Activated naive CD8-positive, alpha-beta T cell treated with anti-CD3 and anti-CD28 coated beads for 36 hours (primary cell): Measurements from ENCODE around the gene MUC2. TPM values are rescaled to one million over a fixed set of nuclear protein-coding genes. Genes with fewer than 3 reads are reported as not detected.

ENCODE experiments used
- DNase-seq: peaks from one replicate; pipeline ENCODE4 v3.0.0; 2021
- H3K27ac Mint-ChIP-seq: one replicate; pipeline ENCODE4 v1.8.0; 2022; ENCODE audit warnings: mild to moderate bottlenecking, moderate library complexity, mixed read lengths
- H3K27me3 Mint-ChIP-seq: one replicate; pipeline ENCODE4 v1.8.0; 2022; ENCODE audit warnings: mild to moderate bottlenecking, mixed read lengths
- H3K36me3 Mint-ChIP-seq: one replicate; pipeline ENCODE4 v1.8.0; 2021; ENCODE audit warnings: mild to moderate bottlenecking, mixed read lengths
- H3K4me1 Mint-ChIP-seq: one replicate; pipeline ENCODE4 v1.8.0; 2021; ENCODE audit warnings: mixed read lengths
- H3K4me3 Mint-ChIP-seq: one replicate; pipeline ENCODE4 v1.8.0; 2022; ENCODE audit warnings: mild to moderate bottlenecking, moderate library complexity, mixed read lengths
- H3K9me3 Mint-ChIP-seq: one replicate; pipeline ENCODE4 v1.8.0; 2022; ENCODE audit warnings: mixed read lengths
- total RNA-seq, 2 experiments: library from RNA; stranded (reverse); gene quantifications; one replicate each; pipeline ENCODE4 v1.2.3, GENCODE V29; 2021

MUC2 gene
- total RNA-seq, 2 experiments from 2014 or later = not detected

DNA sequence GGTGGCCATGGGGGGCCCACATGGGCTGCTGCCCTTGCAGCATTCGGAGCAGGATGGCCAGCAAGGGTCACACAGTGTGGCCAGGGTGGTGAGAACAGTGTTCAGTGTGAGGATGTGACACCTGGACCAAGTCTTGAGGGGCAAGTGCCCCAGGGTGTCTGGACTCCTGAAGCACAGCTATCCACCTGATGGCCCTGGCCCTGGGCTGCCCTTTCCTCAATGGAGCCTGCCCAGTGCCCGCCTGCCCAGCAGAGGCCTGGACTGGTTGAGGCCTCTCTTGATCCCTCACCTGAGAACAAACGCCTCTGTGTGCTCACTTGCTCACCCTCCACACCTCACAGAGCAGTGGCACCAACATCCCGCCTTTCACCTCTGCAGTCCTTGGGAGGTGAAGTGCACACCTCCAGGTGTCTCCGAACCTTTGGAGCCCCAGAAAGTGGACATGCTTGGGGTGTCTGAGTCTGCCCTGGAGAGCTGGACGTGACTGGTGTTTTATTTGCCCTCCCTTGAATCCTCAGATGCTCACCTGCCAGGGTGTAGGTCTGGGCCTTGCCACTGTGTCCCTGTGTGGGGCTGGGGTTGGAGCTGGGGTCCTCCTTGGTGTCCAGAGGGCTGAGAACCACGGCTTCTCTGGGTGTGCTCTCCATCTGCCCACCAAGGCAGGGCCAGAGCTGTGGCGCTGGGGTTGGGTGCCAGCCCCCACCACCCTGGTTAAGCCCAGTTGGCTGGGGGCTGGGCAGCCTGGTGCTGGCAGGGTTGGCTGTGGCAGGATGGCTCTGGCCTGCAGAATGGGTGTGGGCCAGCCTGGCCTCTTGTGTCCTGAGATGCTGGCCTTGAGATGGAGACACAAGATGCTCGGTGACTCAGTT, 3.8 kb upstream of the MUC2 start:
- Mint-ChIP-seq H3K4me3 (no peak overlapping the region), H3K36me3 (no peaks in the 10 kb centered on the region), H3K27ac (no peak overlapping the region), H3K27me3 (peaks cover 8% of the 10 kb centered on the region), H3K9me3 (no peaks in the 10 kb centered on the region), H3K4me1 (no peaks in the 10 kb centered on the region)
- no peak for DNase-seq

DNA sequence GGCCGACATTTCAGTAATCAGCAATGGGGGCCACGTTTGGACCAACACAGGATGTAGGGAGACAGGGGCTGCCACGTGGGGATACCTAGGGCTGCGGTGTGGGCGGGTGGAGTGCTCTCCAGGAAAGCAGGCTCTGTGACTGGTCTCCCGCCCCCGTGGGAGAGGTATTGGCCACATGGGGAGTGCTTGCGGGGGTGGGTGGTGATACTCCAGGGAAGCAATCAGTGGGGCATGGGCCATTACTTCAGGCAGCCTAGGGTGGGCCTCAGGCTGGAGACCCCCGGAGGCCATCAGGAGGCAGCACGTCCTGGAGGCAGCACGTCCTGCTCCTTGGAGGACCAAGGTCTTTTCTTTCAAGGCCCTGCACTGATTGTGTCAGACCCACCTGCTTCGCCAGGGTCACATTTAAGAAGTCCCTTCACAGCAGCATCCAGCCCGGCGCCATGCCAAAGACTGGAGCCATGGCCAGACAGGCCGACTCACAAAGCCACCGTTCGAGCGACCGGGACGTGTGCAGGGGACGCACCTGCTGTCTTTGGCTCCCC, 3.0 kb upstream of the MUC2 start:
- Mint-ChIP-seq H3K27me3 (peaks cover 6% of the 10 kb centered on the region), H3K4me3 (no peak overlapping the region), H3K4me1 (no peaks in the 10 kb centered on the region), H3K9me3 (no peaks in the 10 kb centered on the region), H3K36me3 (no peaks in the 10 kb centered on the region), H3K27ac (no peak overlapping the region)
- no peak for DNase-seq

DNA sequence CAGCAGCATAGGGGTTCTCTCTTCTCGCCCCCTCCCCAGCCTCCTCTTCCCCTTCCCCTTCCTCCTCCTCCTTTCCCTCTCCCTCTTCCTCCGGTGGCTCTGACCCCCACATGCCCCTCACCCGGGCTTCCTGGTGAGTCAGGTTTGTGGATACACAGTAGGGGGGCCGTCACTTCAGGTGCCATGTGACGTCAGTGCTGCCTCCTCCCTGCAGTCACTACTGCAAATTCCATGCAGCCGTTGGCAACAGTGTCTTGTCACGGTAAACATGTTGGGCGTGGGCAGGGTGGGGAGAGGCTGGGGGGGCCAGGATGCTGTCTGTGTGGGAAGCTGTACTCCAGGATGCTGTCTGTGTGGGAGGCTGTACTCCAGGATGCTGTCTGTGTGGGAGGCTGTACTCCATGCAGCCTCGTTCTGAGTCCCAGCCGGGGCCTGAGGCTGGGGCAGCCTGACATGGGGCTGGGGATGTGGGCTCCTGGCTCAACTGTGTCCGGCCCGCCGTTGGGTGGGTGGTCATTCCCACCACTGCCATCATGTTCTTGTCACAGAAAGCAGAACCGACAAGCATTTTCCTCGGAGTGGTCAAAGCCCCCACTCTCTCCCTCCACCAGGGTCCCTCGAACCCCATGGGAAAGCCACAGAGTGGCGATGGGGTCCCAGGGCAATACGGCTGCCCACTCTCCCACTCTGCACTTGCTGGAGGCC, 2.4 kb upstream of the MUC2 start:
- H3K9me3 Mint-ChIP-seq = no peaks in the 10 kb centered on the region
- H3K4me1 Mint-ChIP-seq = no peaks in the 10 kb centered on the region
- no peak overlapping the region for H3K4me3 Mint-ChIP-seq
- H3K27me3 Mint-ChIP-seq = peaks cover 4% of the 10 kb centered on the region
- no peak for DNase-seq
- no peaks in the 10 kb centered on the region for H3K36me3 Mint-ChIP-seq
- H3K27ac Mint-ChIP-seq = no peak overlapping the region

DNA sequence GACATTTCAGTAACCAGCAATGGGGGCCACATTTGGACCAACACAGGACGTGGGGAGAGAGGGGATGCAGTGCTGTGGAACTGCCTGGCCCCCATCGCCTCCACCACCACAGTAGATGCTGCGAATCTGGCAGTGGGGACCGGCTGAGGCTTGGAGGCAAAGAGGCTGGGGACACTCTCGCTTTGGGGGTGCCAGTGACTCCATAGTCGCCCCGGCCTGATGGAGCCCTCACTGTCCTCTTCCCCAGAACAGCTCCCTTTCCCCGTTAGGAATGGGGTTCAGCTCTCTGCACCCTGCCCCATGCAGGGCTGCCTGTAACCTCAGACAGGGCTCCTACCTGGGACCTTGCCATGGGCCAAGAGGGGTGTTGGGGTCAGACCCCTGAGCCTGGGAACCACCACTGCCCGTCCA, 1.8 kb upstream of the MUC2 start:
- Mint-ChIP-seq H3K36me3 (no peaks in the 10 kb centered on the region), H3K4me1 (no peaks in the 10 kb centered on the region), H3K9me3 (no peaks in the 10 kb centered on the region), H3K27ac (no peak overlapping the region), H3K4me3 (no peak overlapping the region), H3K27me3 (peaks cover 4% of the 10 kb centered on the region)
- no peak for DNase-seq

DNA sequence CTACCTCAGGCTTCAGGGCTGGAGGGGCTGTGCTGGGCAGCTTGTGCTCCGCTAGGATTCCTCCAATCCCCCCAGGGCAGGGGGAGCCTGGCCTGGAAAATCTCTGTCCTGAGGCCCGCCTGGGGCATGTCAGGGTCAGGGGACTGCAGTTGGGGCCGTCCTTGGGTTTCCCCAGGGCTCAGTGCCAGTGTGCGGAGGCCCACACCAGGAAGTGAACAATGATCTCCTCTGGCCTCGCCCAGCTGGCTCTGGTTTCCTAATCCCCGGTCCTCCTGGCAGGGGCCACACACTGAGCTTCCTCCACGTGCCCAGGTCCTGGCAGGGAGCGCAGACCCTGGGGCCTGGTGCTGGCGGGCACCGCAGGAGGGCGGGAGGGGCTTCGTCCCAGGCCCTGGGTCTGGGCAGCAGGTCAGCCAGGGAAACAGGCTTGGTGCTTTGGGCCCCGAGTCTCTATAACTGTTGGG, 1.4 kb upstream of the MUC2 start:
- Mint-ChIP-seq H3K27me3 (peaks cover 4% of the 10 kb centered on the region), H3K36me3 (no peaks in the 10 kb centered on the region), H3K4me1 (no peaks in the 10 kb centered on the region), H3K4me3 (no peak overlapping the region), H3K27ac (no peak overlapping the region), H3K9me3 (no peaks in the 10 kb centered on the region)
- DNase-seq = no peak

DNA sequence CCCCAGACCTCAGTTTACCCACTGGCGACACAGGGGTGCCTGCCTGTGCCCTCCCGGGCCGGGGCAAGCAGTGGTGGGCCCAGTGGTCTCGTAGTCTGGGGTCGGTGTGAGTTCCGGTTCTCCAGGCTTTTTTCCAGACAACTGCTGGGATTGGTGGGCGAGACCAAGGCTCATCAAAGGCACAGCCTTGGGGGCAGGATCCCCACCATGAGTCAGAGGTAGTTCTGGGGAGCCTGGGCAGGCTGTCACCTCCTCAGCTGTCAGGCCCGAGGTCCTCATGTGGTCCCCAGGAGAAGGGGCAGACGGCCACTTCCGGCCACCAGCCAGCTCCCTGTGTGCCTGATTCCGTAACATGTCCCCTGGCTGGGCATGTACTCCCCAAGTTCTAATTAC, 827 bp upstream of the MUC2 start:
- no peak for DNase-seq
- Mint-ChIP-seq H3K27ac (no peak overlapping the region), H3K36me3 (no peaks in the 10 kb centered on the region), H3K27me3 (peaks cover 4% of the 10 kb centered on the region), H3K4me1 (no peaks in the 10 kb centered on the region), H3K4me3 (no peak overlapping the region), H3K9me3 (no peaks in the 10 kb centered on the region)

DNA sequence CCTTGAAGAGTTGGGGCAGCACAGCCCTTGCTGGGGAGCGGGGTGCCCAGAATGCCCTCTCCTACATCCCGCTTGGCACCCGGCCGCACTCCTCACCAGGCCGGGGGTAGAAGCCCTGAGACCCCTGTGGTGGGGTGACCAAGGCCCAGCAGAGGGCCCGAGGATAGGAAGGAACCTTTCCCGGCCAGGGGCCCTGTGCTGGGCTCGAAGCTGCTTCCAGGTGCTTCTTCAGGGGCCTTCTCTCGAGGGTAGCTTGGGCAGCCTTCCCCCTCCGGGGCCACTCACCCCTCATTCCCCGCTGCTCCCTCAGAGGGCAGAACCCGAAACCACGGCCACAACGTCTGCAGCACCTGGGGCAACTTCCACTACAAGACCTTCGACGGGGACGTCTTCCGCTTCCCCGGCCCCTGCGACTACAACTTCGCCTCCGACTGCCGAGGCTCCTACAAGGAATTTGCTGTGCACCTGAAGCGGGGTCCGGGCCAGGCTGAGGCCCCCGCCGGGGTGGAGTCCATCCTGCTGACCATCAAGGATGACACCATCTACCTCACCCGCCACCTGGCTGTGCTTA, 752 bp downstream of the MUC2 start:
- no peak overlapping the region for H3K27ac Mint-ChIP-seq
- no peaks in the 10 kb centered on the region for H3K4me1 Mint-ChIP-seq
- no peaks in the 10 kb centered on the region for H3K9me3 Mint-ChIP-seq
- no peak for DNase-seq
- no peaks in the 10 kb centered on the region for H3K36me3 Mint-ChIP-seq
- H3K27me3 Mint-ChIP-seq = peaks cover 4% of the 10 kb centered on the region
- H3K4me3 Mint-ChIP-seq = no peak overlapping the region

DNA sequence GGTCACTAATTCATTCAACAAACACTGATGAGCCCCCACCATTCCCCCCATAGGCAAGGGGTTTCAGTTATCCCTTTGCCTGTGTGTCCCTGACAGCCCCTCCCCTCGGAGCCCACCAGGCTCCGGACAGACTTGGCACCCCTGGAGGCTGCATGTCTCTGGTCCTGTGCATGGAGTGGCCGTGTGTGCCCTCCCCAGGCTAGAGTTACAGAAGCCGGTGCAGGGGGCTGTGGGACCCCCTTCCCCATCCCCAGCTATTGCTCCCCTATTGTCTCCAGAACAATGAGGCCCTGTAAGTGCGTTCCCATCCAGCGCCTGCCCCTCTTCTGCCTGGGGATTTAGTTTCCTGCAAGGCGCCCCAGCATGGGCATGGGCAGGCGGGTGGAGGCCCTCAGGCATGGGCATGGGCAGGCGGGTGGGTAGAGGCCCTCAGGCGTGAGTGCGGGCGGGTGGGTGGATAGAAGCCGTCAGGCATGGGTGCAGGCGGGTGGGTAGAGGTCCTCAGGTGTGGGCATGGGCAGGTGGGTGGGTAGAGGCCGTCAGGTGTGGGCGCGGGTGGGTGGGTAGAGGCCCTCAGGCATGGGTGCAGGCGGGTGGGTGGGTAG, 1.5 kb downstream of the MUC2 start:
- Mint-ChIP-seq H3K36me3 (no peaks in the 10 kb centered on the region), H3K27me3 (peaks cover 4% of the 10 kb centered on the region), H3K4me1 (no peaks in the 10 kb centered on the region), H3K27ac (no peak overlapping the region), H3K4me3 (no peak overlapping the region), H3K9me3 (no peaks in the 10 kb centered on the region)
- no peak for DNase-seq

DNA sequence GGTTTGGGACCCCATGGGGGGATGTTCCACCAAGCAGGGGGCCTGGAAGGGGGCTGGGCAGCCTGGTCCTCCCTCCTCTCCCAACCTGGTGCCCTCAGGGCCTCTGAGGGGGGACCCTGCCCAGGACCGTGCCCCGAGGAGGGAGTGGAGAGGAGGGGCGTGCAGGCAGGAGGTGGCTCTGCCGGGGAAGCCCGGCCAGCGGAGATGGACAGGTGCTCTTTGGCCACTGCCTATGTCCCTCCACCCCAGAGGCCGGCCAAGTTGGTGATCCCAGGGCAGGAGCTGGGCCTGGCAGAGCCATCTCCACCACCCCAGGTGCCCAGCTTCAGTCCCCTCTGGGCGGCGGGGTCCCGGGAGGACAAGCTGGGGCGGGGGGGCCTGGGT, 2.4 kb downstream of the MUC2 start:
- no peak overlapping the region for H3K4me3 Mint-ChIP-seq
- no peak for DNase-seq
- no peaks in the 10 kb centered on the region for H3K4me1 Mint-ChIP-seq

DNA sequence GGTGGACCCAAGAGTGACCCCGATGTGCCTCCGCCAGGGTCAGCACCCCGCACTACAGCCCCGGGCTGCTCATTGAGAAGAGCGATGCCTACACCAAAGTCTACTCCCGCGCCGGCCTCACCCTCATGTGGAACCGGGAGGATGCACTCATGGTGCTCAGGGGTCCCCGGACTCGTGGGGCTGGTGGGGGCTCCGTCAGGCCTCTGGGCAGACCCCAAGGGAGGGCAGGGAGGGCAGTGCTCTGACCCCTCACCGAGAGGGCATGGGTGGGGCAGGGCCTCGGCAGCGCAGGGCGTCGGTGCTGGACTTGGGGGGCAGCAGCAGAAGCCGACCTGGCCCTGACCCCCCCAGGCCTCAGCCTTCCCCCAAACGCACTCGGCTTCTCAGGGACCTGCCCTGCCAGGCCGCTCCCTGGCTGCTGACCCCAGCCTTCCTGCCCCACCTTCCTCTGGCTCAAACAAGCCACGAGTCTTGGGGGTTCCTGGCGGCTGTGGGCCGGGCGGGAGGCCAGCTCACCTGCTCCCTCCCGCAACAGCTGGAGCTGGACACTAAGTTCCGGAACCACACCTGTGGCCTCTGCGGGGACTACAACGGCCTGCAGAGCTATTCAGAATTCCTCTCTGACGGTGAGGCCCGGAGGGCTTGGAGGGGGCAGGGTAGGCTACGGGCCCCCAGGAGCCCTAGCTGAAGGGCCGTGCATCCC, 2.9 kb downstream of the MUC2 start:
- no peak overlapping the region for H3K4me3 Mint-ChIP-seq
- H3K9me3 Mint-ChIP-seq = no peaks in the 10 kb centered on the region
- H3K27ac Mint-ChIP-seq = no peak overlapping the region
- no peaks in the 10 kb centered on the region for H3K27me3 Mint-ChIP-seq
- no peaks in the 10 kb centered on the region for H3K4me1 Mint-ChIP-seq
- no peak for DNase-seq
- no peaks in the 10 kb centered on the region for H3K36me3 Mint-ChIP-seq

More for the DNA sequence above, 2.4 kb downstream of the MUC2 start:
- Mint-ChIP-seq H3K27ac (no peak overlapping the region), H3K9me3 (no peaks in the 10 kb centered on the region), H3K36me3 (no peaks in the 10 kb centered on the region), H3K27me3 (no peaks in the 10 kb centered on the region)

DNA sequence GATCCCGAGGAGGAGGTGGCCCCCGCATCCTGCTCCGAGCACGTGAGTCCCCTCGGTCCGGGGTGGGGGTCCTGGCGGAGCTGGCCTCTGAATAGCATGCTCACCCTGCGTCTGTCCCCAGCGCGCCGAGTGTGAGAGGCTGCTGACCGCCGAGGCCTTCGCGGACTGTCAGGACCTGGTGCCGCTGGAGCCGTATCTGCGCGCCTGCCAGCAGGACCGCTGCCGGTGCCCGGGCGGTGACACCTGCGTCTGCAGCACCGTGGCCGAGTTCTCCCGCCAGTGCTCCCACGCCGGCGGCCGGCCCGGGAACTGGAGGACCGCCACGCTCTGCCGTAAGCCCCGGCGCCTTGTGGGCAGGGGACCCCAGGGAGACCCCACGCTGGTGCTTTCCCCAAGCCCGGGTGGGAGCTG, 3.5 kb downstream of the MUC2 start:
- no peak overlapping the region for H3K27ac Mint-ChIP-seq
- no peaks in the 10 kb centered on the region for H3K36me3 Mint-ChIP-seq
- no peaks in the 10 kb centered on the region for H3K9me3 Mint-ChIP-seq
- H3K4me1 Mint-ChIP-seq = no peaks in the 10 kb centered on the region
- H3K27me3 Mint-ChIP-seq = no peaks in the 10 kb centered on the region
- DNase-seq = no peak
- H3K4me3 Mint-ChIP-seq = no peak overlapping the region

DNA sequence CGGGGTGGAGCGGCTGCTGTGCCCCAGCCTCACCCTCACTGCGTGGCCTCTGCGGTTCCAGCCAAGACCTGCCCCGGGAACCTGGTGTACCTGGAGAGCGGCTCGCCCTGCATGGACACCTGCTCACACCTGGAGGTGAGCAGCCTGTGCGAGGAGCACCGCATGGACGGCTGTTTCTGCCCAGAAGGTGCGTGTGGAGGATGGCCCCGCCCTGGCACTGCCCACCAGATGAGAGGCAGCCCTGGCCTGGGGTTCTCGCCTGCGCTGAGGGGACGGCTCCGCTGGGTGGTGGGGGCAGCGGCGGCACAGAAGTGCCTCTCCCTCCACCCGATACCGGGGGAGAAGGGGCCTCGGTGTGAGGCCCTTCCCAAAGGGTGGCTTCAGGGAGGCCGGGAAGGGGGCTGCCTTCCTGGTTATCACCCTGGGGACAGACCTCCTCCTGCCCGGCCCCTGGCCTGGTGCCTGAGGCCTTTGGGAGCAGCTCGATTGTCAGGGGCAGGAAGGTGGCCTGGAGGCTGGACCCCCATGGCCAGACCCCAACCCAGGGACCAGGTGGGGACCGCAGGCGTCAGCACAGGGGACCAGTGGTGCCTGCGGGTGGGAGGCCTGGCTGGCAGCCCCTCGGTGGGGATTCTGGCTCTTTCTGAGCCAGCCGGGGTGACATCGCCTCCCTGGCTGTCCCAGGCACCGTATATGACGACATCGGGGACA, 7.1 kb downstream of the MUC2 start:
- DNase-seq = no peak
- Mint-ChIP-seq H3K36me3 (no peaks in the 10 kb centered on the region), H3K27ac (no peak overlapping the region), H3K9me3 (no peaks in the 10 kb centered on the region), H3K4me3 (no peak overlapping the region), H3K27me3 (no peaks in the 10 kb centered on the region), H3K4me1 (no peaks in the 10 kb centered on the region)

DNA sequence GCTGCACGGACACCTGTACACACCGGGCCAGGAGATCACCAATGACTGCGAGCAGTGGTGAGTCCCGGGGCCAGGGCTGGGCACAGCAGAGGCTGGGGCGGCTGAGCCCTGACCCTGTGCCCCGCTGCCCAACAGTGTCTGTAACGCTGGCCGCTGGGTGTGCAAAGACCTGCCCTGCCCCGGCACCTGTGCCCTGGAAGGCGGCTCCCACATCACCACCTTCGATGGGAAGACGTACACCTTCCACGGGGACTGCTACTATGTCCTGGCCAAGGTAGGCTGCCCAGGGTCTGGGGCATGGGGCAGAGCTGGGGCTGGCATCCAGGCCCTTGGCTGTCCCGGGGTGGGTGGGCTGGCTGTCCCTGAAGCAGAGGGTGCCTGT, 7.7 kb downstream of the MUC2 start:
- Mint-ChIP-seq H3K36me3 (no peaks in the 10 kb centered on the region), H3K4me3 (no peak overlapping the region), H3K4me1 (no peaks in the 10 kb centered on the region), H3K27me3 (no peaks in the 10 kb centered on the region), H3K9me3 (no peaks in the 10 kb centered on the region), H3K27ac (no peak overlapping the region)
- no peak for DNase-seq
